ENCODE results near the gene BHLHE41.

Gene BHLHE41

DNA sequence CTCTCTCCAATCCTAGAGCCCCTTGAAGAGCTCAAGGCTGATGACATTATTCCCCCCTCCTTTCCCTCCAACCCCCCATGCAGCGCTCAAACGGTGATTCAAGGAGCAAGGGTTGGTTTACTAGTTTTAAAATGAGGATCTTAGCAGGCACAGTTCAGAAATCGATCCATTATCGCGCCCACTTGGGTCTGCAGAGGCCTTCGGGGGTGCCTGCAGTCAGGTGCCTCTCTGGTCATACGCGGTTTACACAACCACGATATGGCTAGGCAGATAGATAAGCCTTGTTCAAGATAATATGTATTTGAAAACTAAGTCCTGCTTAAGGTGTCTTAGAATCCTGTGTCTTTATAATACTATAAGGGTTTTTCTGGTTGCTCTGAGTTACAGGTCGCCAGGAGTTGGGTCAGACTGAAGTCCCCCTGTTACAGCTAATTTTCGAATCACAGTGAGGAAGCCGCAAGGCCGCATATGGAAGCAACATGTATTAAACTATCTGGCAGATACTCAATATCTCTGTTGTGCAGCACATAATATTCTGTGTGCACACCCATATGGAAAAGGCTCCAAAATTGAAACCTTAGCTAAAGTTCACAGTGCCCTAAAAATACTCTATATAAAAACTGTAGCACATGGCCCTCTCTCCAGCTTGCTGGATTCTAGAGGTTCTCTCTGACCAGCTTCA is 10.0 kb downstream of the BHLHE41 start:
- DNase-seq = peak in 3 of 14 donors; percentile 42 to 76 (median 67)

DNA sequence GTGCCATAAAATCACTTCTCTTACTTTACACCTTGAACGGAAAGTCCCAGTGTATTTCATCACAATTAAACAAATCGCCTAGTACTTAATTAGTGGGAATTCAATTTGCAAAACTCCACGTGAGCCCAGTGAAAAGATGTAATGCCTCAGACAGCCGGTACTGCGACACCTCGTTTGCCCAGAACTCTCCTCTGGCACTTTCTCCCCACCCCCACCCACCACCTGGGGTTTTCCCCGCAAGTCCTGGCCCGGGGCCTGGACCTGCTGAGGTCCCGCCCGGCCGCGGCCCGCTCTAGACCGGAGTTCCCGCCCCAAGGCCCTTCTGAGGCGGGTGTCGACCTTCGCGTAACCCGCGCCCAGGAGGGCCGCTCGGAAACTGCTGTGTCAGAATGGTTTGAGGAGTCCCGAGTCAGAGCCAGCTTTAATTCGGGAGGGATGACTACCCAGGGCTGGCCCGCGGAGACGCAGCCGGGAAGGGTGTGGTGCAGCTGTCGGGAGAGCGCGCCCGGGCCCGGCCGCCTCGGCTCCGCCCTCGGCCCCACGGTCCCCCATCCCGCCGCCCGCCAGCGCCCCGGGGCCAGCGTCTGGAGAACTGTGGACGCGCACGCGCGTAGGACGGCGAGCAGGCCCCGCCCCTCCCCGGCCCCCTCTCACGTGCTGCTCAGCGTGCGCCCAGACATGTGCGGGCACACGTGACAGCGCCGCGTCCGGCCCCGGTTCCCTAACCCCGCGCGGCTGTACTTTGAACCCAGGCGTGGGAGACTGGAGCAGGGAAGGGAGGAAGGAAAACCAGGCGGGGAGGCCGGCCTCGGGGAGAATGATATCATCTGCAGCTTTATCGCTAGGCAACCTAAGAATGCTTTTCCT is 10.8 kb downstream of the BHLHE41 start:
- DNase-seq = peak; percentile 69 to 95 (median 90)

DNA sequence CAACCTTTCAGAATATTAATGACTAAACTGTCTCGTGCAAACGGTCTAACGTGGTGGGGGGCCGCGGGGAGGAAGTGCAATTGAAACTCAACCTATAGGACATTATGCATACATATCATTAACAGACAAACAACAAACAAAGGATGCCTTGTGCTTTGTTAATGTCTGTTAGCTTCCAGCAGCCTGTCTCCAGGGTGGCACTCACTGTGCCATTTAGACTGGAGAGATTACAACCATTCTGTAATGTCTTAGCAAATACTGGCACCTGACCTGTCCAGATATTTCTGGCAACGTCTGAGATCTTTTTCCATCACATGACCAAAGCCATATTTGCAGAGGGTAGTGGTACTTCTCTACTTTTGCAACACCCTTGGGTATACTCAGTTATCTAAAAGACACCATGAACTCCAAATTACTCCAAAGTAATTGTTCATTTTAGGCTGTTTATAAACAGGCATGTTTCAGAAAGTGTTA is 11.6 kb downstream of the BHLHE41 start:
- DNase-seq = peak in 3 of 14 donors; percentile 24 to 27 (median 25)

DNA sequence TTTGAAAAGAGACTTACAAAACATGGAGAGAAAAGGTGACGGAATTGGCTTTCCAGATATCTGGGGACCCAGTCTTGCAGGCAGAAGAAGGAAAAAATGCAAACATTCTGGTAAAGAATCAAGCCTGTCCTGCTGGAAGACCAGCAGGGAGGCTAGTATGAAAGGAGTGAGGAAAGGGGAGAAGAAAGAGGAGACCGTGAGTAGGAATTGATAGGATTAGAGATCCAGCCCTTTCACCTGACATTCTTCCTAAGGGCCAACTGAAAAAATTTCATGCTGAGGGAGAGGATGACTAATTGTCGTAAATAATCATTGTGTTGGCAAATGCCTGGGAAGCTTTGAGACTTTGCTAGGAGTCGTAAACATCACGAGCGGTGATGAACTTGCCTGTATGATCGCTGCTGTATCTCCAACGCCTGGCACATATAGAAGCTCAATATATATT is 12.1 kb downstream of the BHLHE41 start:
- DNase-seq = no peak

DNA sequence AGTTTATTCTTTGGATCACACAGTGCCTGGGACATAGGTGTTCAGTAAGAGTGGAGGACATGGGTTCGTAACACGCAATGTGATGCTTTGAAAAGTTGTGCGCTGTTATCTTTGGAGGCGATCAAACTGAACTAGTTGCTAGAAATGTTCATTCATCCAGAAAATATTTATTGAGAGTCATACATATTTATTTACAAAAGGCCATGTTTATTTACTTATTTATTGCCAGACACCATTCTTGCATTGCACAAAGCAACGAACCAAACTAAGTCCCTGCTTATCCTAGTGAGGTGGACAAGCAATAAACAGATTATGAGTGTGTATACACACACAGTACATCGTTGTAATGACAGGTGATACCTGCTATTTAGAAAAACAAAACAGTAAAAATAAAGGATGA is 12.6 kb downstream of the BHLHE41 start:
- DNase-seq = no peak

- no peak for DNase-seq
Measured at GRCh38 chr12:26109343-26109881, 15.4 kb downstream of the BHLHE41 start.

- no peak for DNase-seq
Measured at GRCh38 chr12:26108915-26109314, 15.9 kb downstream of the BHLHE41 start.

GRCh38 chr12:26106347-26106746 is 18.5 kb downstream of the BHLHE41 start:
- no peak for DNase-seq

DNA sequence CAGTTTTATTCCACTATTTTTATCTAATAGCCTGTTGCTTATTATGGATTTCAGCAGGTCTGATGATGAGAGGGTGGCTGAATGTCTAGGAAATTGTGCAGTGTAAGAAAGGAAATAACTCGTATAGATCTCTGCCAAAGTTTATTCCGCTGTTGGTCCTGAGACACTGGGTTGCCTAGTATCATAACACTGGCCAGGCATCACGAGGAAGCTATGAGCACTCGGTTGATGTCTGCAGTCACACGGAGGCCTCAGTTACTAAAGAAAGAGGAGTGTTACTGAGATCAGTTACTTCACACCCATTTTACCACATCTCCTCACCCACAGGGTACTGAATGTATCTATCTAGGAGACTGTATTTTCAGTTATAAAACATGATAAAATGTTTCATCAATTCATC is 21.9 kb downstream of the BHLHE41 start:
- no peak for DNase-seq

GRCh38 chr12:26101763-26102162 is 23.1 kb downstream of the BHLHE41 start:
- no peak for DNase-seq

- no peak for DNase-seq
Measured at GRCh38 chr12:26101350-26101734, 23.5 kb downstream of the BHLHE41 start.

DNA sequence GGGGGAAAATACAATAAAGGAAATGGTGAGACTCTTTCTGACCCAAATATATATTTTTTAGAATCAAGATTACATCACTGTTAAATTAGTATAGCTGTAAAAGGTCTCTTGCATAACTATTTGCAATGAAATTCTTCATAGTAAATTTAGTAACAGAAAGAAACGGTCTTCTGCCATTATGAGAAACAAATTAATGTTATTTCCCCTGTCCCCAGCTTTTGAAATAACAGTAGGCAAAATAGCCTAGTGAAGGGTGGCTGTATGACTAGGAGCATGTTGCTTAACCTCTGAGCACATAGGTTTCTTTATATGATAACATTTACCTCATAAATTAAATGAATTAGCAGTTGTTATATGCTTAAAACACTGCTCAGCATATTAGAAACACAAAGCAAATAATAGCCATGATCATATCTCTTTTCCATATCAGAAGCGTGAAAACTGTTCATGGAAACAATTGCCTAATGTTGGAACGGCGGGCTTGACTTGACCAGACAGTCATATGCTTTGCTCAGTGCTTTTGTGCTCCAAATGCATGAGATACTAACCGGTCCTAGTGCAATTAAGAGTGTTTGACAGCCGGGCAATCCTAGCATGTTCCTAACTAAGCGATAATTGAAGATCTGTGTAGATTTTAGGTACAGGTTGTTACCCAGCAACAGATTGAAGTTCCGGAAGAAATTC is 24.0 kb downstream of the BHLHE41 start:
- no peak for DNase-seq

DNA sequence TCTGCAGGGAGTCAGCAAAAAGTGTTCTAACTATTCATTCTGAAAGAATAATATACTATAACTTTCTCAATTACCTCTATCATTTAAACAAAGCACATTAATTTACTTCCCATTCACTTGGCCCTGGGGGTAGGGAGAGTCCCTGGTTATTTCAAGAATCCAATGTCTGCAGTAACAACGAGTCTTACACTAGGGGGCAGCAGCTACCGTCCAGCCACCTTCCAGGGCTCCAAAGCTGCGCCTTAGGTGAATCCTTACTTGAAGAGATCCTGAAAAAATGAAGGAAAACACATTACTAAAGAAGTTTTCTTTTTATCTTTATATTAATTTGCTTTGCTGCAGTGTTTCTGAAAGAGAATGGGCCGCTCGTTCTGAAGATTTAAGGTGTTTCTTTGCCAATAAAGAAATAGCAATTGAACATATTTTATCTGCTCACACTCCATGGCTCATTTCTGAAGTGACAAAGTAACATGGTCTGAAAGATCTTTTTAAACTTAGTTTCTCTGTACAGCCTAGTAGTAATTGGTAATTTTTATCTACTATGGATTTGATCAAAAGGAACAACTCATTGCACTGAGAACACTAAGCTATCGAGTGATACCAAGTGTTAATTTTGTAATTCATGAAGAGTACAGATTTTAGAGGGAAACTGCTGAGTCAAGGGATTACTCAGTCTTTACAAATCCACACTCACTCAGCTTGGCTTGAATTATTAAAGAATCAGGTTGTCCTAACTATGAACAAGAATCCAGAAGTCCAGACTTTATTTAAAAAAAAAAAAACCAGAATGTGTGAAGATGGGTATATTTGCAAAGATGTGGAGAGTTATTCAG is 27.6 kb downstream of the BHLHE41 start:
- DNase-seq = peak in 12 of 14 donors; percentile 13 to 70 (median 56)

DNA sequence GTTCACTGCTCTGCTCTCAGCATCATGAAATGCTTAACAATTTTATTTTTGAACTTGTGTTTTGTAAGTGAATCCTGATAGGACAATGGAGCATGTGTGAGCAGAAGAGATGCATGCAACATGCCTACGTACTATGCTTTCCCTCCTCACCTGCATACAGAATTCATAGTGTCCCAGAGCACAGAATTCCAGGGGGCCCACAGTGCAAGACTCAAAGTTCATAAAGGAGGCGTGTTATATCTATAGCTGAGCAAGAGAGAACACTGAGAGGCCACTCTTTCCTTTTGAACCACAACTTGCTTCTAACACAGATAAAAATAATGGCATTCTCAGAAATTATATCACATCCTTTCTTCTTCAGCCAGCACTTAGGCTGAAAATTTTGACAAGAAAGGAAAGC is 28.8 kb downstream of the BHLHE41 start:
- no peak for DNase-seq

GRCh38 chr12:26095186-26095585 is 29.7 kb downstream of the BHLHE41 start:
- DNase-seq = no peak

DNA sequence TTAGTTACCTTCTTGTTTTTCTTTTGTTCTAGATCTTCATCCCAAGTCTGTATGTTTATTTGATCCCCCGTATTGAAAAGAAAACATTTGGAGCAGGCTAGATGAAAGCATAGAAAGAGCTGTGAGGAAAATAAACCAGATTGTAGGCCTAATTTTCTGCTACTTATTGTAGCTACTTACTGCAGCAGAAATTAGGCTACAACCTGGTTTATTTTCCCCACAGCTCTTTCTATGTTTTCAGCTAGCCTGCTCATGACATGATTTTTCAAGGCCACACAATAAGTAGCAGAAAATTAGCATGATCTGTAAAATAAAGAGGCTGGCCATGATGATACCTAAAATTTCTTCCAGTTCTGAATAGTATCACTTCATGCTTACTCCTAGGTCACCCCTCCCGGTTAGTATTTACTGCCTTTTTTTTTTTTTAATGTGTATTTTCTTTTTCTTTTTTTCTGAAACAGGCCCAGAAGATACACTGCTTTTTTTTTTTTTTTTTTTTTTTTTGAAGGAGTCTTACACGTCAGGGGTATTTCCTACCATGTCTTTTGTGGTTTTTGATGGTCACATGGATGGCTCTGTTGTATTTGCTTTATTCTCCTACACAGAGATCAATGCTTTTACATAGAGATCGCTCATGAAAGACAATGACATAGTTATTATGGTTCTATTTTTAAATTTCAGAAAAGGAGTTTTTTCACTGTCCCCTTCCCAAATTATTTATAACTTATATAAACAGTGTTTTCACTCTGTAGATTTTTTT is 32.3 kb downstream of the BHLHE41 start:
- no peak for DNase-seq

DNA sequence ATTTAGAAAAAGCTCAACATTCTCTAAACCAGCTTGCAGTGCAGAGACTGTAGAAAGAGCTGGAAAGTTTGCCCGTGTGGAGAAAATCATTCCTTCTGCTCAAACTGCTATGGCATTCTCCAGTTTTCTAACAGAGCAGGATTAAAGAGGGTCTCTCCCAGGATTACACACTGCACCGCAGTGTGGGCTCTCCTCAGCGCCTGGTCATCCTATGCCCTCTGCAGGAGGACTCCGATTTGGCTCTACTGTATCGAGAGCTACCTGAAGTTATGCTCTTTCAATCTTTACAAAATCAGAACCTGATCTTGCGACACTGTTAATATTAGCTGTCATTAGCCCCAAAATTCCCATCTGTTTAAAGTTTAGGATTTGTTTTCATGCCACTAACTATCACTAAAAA is 33.0 kb downstream of the BHLHE41 start:
- DNase-seq = peak in 2 of 14 donors; percentile 13

DNA sequence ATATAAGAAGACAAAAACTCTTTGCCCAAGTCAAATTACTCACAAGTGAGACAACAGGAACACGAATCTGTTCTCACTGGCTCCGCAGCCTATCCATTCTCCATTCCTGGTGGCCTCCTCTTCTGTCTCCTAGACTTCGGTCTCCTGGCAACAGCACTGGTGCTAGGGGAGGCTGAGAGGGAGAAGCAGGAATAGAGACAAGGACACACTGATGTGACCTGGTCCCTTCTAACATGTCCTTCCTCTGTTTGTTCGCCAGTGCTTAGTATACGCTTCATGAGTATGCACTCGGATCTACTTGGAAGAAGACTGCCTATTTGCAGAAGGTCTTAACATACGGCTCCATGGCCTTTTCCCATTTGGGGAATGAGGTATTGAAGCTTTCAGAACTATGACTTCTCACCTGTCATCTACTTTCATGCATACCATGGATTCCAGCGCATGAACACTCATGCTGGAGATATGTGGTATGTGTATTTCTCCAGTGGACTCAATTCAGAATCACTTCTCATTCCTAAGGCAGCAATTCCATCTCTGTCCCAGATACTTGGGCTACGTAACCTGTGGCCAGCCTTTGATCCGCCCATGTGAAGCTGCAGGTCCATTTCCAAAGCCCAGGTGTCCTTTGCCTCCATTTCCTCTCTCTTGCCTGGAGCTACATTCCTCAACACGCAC is 33.9 kb downstream of the BHLHE41 start:
- DNase-seq = no peak

GRCh38 chr12:26088998-26089397 is 35.8 kb downstream of the BHLHE41 start:
- DNase-seq = no peak

DNA sequence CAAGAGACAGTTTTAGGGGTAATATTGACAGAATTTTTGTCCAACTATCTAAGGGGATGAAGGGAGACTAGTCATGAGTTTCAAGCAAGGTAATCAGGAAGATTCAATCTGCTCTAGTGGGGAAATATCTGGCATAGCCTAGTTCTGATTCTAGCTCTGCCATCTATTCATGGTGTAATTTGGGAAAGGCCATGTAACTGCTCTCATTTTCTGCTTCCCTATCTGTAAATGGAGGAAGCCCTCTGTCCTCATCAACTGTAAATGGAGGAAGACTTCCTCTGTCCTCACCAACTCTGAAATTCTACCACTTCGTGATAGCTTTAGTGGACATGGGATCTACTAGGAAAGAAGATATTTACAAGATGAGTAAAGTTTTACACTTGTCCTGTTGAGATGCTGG is 37.9 kb downstream of the BHLHE41 start:
- no peak for DNase-seq
